ENCODE data around the gene HID1. TPM values are rescaled to one million over a fixed set of nuclear protein-coding genes. Genes with fewer than 3 reads are reported as not detected.
"Not testable (repeated sequence)": the region's sequence is repeated elsewhere in the genome, so short reads cannot be mapped to it uniquely, and the experiment has no call there.

HID1 gene
- total RNA-seq, 1 donor from 2014 or later, result 8.9 TPM

- DNase-seq (ENCODE audit: low spot score), result no peak
These were observed 1.3 kb downstream of the HID1 start for GRCh38 chr17:74971069-74971841.

DNA sequence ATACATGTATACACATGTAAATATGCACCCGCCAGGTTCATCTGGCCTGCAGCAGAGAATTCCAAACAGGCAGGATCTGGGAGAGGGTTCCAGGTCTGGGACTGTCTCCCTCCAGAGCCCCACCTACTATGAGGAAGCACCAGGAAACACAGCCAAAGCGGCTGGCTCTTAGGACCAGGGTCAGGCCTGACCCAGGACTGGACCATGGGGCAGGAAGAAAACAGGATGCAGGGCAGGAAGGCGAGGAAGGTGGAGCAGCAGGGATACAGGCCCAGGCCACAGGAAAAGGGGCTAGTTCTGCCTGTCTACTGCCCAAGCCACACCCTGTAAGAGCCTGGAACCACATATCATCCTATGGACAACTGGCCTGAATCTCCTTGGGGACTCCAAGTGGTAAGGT, 2.2 kb downstream of the HID1 start:
- no peak for DNase-seq (ENCODE audit: low spot score)

DNA sequence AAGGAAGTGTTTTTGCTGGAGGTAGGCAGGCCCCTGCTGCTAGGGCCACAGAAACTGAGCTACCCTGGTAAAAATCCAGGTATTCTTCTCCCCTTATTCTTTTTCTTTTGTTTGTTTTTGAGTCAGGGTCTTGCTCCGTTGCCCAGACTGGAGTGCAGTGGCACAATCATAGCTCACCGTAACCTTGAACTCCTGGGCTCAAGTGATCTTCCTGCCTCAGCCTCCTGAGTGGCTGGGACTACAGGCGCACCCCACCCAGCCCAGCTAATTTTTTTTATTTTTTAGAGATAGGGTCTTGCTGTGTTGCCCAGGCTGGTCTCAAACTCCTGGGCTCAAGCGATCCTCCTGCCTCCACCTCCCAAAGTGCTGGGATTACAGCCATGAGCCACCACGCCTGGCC, 3.1 kb downstream of the HID1 start:
- DNase-seq (ENCODE audit: low spot score), result not testable (repeated sequence)

DNA sequence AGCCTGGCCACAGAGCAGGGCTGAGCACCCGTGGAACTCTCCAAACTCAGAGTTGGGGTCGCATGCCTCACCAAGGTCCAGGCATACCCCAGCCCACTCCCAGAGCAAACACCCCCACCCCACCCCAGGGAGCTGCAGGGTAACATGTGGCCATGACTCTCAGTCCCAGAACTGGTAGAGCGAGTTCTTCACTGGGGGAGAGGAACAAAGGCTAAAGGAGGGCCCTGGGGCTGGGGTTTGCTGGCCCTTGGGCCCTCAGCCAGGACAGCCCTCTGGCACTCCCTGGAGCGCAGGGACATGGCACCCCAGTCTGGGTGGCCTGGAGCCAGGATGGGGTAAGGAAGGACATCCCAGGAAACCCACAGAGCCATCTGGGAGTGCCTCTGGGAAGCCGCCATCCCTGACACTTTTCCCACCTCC, 4.2 kb downstream of the HID1 start:
- DNase-seq (ENCODE audit: low spot score), result no peak

DNA sequence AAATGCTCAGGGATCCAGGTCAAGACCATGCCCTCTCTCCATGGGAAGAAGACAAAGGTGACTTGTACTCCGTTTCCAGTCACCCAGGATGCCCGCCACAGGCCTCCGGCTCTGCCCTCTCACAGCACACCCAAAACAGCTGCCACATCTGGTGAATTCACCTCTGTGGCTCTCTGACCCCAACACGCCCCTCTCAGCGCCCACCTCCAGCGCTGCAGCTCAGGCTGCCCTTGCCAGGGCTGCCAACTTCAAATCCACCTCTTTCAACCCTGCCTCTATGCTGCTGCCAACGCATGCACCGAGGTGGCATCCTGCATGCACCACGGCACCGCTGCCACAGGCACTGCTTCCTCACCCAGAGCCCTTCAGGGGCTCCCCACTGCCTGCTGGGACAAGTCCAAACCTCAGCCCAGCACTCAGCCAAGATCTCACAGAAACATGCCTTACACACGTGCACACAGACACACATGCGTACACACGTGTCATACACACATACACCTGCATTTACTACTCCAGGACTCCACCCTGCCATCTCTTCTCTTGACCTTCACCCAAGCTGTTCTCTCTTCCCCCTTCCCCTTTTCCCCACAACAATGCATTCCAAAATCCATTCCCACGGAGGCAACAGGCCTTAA, 7.5 kb downstream of the HID1 start:
- DNase-seq (ENCODE audit: low spot score), result no peak

DNA sequence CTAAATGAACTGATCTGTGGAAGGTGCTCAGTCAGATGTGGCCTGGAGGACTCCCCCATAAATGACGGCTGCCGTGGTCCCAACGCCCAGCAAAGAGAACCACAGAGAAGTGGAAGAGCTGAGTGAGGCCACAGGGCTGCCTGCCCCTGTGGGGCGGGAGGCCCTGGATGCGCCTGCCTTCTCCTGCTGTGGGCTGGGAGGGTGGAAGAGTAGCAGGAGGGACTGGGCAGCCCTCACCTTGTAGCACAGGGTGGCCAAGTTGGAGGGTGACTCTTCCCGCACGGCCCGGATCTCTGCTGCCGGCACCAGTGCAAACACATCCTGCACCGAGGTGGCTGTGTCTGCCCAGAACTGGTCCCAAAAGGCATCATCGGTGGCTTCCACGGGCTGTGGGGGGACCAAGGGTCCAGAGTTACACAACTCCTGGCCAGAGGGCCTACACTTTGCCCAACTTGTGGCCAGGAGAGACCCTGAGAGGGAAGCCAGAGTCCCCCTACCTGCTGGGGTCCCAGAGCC, 8.3 kb downstream of the HID1 start:
- no peak for DNase-seq (ENCODE audit: low spot score)

GRCh38 chr17:74963656-74964055, 8.9 kb downstream of the HID1 start:
- no peak for DNase-seq (ENCODE audit: low spot score)

DNA sequence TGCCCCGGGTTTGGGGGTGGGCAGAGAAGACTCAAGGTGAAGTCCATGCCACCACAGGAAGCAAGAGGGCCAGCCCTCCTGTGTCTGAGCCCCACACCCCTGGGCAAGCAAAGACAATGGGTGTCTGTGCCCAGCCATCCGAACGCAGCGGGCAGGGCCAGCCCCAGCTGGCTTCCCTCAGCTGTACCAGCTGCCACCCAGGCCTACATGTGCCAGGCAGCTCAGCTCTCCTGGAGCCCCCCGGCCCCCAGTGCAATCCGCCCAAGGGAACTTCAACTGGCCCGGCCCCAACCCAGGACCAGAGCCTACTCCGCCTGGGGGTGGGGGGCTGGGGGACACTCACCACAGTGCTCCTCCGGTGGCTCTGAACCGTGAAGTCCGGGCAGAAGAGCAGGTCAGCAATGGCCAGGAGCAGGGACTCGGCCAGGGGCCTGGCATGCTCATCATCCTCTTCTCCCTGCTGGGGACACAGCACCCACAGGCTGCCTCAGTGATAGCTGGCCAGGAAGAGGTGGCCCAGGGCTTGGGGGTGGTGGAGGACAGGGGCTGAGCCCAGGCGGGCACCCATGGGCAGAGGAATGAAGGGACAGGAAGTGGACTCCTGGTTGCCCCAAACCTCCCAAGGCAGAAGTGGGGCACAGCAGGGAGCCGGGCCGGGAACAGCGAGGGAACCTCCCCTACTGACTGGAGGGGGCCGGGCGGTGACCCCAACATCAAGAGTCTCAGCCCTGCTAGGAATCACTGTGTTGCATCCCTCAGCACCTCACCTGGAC, 9.8 kb downstream of the HID1 start:
- DNase-seq (ENCODE audit: low spot score), result no peak

GRCh38 chr17:74961657-74962350, 10.8 kb downstream of the HID1 start:
- peak; percentile 86 for DNase-seq (ENCODE audit: low spot score)

- DNase-seq (ENCODE audit: low spot score), result peak; percentile 40
These were observed 11.8 kb downstream of the HID1 start for GRCh38 chr17:74960570-74961342.

GRCh38 chr17:74959826-74960515, 12.6 kb downstream of the HID1 start:
- DNase-seq (ENCODE audit: low spot score), result no peak

DNA sequence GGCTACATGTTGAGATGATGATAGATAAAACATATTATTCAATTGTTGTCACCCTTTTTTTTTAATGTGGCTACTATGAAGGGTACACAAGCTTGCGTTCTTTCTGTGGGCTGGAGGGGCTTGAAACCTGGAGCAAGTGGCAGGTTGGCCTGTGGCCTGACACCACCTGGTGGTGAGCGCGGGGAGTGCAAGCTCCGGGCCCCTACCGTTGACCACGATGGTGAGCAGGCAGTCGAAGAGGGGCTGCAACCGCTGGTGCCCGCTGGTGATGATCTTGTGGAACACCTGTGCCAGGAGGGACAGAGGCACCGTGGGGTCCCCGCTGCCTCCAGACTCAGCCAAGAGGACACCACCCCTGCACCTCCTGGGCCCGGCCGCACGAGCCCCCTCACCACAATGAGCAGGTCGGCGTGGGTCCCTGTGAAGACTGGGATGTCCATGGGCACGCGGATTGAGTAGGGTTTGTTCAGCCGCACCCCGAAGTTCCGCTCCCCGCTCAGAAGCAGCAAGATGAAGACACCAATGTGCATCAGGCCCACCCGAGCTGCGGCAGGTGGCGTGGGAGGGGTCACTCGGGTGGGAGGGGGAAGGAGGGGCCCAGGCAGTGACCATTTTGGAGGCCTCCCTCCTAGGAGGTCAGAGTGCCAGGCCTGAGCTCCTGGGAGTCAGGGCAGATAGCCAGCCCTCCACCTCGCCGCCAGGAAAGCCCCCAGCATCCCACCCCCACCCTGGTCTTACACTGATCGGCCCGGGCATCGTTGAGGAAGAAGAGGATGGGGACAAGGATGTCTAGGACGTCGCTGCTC, 14.4 kb downstream of the HID1 start:
- DNase-seq (ENCODE audit: low spot score), result peak; percentile 39

- DNase-seq (ENCODE audit: low spot score), result no peak
These were observed 16.5 kb downstream of the HID1 start for GRCh38 chr17:74956093-74956492.

DNA sequence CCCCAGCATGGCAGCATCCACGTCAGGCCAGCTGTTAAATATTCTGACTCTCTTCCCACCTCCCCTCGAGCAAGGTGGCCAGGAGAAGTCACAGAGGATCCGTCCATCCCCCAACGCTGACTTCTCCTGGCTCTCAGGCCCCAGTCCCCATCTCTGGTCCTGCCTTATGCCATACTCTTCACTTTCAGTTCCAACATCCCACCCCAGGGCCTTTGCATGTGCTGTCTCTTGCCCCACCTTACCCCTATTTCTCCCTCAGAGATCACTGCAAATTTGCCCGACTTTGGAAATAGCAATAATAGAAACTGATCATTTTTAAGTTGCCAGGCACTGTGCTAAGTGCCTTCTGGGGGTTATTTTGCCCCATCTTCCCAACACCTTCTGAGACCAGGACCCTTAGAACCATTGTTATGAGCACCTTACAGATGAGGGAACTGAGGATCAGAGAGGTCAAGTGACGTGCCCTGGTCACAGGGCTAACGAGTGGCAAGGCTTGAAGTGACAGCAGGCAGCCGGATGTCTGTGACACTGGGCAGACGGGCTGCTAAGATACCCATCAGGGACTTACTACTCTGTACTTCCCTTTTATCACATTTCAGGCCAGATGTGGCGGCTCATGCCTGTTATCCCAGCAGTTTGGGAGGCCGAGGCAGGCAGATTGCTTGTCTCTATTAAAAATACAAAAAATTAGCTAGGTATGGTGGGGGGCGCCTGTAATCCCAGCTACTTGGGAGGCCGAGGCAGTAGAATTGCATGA, 17.7 kb downstream of the HID1 start:
- no peak for DNase-seq (ENCODE audit: low spot score)

DNA sequence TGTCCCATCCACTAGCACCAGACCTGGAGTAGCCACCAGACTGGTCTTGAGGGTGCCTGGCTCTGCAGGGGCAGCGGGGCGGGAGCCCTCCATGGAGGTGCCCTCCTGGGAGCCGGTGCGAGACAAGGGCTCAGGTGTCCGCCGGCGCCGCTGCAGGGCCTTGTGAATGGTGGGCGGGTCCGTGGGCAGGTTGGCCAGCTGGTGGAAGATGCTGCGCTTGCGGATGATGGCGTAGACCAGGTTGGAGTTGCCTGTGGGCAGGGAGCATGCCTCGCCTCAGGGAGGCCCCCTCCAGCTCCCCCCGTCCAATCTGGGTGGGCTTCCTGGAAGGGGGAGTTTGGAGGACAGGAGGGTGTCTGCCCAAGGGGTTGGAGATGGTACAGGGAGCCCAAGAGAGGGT, 18.4 kb downstream of the HID1 start:
- DNase-seq (ENCODE audit: low spot score), result no peak

- DNase-seq (ENCODE audit: low spot score), result no peak
These were observed 19.3 kb downstream of the HID1 start for GRCh38 chr17:74953134-74953687.

DNA sequence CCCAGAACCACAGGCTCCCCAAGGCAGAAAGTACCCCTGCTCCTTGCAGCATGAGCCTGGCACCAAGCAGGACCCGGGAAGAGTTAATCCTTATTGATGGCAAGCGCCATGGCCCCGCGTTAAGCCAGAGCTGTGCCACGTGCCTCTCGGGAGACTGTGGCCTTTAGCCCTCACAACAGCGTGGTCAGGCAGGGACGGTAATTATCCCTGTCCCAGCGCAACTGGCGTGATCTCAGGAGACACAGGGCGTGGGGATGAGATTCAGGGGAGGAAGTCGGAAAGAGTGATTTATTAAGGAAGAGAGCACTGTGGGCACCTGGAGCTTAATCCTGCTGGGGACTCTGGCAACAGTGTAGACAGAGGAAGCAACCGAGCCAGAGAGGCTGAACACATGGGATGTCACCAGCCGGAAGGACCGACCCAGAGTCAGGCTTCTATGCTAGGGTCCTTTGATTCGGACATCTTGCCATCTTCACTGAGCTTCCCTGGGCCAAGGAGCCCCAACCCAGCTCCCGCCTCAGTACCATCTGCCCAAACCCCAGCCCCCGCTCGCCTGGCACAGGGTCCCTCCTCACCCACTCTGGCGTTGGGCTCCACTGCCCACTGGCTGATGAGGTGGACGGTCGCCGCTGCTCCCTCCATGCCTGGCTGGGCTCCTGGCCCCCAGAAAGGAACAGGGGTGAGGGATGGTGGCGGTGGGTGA, 20.0 kb downstream of the HID1 start:
- no peak for DNase-seq (ENCODE audit: low spot score)
